GM18909 (cell line): Measurements from ENCODE around the gene PRR23A.

ENCODE experiments used
- ATAC-seq: cut with Tn5 transposase; IDR thresholded peaks from one replicate; pipeline ENCODE4 v1.9.1; 2021; ENCODE audit warnings: mild to moderate bottlenecking; ENCODE audit not compliant: unreplicated experiment, poor library complexity

PRR23A gene

GRCh38 chr3:138974462-138974861, 31.6 kb downstream of the PRR23A start:
- no peak for ATAC-seq

DNA sequence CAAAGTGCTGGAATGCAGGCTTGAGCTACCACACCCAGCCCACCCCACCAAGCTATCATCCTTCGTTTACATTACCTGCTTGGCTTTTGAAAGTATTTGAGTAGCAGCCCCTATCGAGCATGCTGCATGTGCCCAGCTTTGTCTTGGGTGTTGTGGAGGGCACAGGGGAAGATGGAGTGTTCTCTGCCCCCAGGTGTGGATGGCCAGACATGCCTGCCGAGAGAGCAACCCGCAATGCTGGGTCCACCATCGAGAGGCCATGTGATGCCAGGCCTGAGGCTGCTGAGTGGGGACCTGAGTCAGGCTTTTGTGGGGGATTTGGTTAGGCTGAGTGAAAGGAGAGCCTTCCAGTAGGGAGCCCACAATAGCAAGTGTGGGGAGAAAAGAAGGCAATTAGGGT, 33.1 kb downstream of the PRR23A start:
- no peak for ATAC-seq

DNA sequence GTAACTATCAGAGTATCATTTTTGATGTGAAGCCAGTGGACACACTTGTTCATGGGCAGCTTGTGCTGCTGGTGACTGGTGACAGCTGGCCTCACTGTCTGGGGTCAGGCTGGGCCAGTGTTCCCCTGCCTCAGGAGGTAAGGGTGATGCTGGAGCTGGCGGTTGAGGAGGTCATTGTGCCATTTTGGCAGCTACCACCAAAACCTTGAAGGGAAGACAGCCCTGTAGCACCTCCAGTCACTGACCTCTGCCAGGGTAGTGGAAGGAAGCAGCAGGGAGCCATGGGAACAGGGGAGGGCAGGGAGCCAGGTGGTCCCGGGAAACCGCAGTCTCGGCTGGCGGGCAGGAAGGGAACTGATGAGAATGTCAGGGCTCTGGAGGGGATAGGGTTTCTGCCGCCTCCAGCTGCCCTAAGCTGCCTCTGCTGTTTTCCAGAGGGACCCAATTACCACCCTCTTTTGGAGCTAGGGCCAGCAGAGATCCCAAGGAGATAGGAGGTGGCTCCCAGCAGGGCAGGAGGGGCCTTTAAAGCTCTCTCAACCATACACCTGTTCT, 34.2 kb downstream of the PRR23A start:
- no peak for ATAC-seq

DNA sequence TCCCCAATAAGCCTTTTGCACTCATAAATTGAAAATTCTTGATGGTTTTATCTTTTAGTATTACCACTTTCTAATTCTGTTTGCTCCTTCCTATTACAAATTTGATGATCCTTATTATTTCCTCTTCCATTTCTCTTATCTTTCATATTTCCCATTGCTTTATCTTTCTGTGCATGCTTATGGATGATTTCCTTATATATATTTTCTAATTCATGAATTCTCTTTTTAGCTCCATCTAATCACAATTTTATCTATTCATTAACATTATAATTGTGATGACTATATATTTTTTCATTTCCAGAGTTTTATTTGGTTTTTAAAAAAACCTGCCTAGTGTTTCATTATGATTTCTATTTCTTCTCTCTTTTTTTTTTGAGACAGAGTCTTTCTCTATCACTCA, 41.1 kb downstream of the PRR23A start:
- no peak for ATAC-seq

DNA sequence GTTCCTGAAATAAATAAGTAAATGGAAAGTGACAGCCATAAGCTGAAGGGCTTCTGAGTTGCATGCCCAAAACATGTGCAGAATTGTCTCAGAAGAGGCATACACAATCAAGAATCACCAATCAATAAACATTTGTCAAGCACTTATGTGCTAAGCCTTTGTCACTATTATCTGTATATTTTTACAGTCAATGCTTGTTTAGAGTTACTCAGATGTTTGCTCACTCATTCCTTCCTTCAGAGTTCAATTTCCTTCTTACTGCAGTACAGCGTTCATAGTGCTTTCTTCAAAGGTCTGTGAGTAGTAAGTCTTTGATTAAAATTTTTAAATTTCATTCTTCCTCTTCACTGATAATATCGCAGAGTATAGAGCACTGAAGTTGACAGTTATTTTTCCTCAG, 41.8 kb downstream of the PRR23A start:
- no peak for ATAC-seq

GRCh38 chr3:138962854-138963560, 43.1 kb downstream of the PRR23A start:
- no peak for ATAC-seq

DNA sequence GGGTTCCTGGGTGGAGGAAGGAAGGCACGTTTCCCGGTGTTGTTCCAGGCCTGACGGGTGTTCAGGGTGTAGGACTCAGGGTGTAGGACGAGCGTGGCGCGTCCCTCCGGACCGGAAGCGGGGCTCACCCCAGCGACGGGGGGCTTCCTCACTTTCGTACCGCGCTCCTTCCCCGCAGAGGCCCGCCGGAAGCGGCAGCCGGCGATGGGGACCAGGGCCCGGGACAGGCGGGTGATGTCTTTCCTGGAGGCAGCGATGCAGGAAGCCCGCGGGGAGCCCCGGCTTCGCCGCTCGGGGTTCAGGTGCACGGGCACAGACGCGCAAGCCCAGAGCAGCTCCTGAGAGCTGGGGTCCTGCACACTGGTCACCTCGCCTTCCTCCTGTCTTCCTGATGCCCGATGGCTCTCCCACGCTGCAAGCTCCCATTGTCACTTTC, 45.6 kb downstream of the PRR23A start:
- no peak for ATAC-seq
